ENCODE results near the gene NEXN. TPM values are rescaled to one million over a fixed set of nuclear protein-coding genes. Genes with fewer than 3 reads are reported as not detected.

NEXN gene
- total and polyA plus RNA-seq, 4 donors = 7.6 to 20.9 (median 12.5) TPM

DNA sequence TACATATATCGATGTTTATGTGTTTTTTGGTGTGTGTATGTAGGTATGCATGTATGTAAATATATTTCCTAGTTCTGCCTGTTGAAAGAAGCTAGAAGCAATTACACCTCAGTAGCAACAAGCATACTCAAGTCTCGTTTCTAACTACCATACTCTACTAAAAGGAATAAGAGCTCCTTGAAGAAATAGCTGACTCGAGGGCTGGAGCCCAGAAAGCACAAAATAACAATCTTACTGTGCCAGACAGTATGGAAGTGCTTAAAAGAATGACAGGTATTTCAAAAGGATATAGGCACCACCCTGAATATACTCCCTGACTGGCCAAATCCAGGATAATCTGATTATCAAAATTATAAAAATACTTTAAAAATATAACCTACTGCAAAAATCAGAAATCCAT is 67.3 kb downstream of the NEXN start:
- H3K27me3 ChIP-seq (ENCODE audit: control insufficient read depth in 3 of 3, insufficient read depth in 3 of 3, low read length in 2 of 3) = no peaks in the 10 kb centered on the region
- peaks cover 31 to 68% (median 60%) of the 10 kb centered on the region in 4 donors for H3K36me3 ChIP-seq (ENCODE audit: control insufficient read depth in 4 of 4, insufficient read depth in 4 of 4, low read length in 4 of 4)
- no peaks in the 10 kb centered on the region for H3K9me3 ChIP-seq (ENCODE audit: control insufficient read depth in 4 of 4, insufficient read depth in 3 of 4, low read length in 3 of 4)
- DNase-seq (no peak), ATAC-seq (ENCODE audit: insufficient read depth, low FRiP score) (no peak)
- TF ChIP-seq, protein P1, sequence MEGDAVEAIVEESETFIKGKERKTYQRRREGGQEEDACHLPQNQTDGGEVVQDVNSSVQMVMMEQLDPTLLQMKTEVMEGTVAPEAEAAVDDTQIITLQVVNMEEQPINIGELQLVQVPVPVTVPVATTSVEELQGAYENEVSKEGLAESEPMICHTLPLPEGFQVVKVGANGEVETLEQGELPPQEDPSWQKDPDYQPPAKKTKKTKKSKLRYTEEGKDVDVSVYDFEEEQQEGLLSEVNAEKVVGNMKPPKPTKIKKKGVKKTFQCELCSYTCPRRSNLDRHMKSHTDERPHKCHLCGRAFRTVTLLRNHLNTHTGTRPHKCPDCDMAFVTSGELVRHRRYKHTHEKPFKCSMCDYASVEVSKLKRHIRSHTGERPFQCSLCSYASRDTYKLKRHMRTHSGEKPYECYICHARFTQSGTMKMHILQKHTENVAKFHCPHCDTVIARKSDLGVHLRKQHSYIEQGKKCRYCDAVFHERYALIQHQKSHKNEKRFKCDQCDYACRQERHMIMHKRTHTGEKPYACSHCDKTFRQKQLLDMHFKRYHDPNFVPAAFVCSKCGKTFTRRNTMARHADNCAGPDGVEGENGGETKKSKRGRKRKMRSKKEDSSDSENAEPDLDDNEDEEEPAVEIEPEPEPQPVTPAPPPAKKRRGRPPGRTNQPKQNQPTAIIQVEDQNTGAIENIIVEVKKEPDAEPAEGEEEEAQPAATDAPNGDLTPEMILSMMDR (IDR thresholded peaks at IDR 0.05; ENCODE audit: control extremely low read depth, extremely low read depth) = no peak
- no peaks in the 10 kb centered on the region for H3K4me1 ChIP-seq (ENCODE audit: control insufficient read depth in 5 of 5, insufficient read depth in 5 of 5, low read length in 5 of 5)
- no peak overlapping the region for H3K27ac ChIP-seq (ENCODE audit: low read depth in 1 of 2, low read length in 1 of 2)
- no peak overlapping the region for H3K9ac ChIP-seq (ENCODE audit: insufficient read depth in 1 of 2, low read length in 2 of 2)
- WGBS, 2 donors = 73 to 89% methylated on average over 3 of the region's 3 CpGs
- no peak overlapping the region for H3K4me3 ChIP-seq

DNA sequence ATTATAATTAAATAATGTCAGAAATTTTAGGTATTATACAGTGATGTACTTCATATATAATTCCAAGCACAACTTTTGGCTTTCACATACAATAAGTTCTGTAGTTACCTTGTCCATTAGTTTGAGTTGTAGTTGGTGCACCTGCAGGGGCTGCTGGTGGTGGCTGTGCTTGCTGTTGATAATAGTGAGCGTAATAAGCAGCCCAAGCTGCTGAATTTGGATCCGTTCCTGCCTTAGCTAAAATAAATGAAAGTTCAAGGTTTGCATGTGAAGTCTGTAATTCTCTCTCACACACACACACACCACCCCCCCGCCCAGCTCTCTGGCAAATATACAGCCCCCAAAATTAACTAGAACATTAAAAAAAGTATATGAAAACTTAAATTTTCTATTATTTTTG is 68.0 kb downstream of the NEXN start:
- Histone ChIP-seq H3K36me3 (ENCODE audit: control insufficient read depth in 4 of 4, insufficient read depth in 4 of 4, low read length in 4 of 4) (peaks cover 33 to 73% (median 61%) of the 10 kb centered on the region in 4 donors), H3K9me3 (ENCODE audit: control insufficient read depth in 4 of 4, insufficient read depth in 3 of 4, low read length in 3 of 4) (no peaks in the 10 kb centered on the region), H3K4me1 (ENCODE audit: control insufficient read depth in 5 of 5, insufficient read depth in 5 of 5, low read length in 5 of 5) (no peaks in the 10 kb centered on the region), H3K27ac (ENCODE audit: low read depth in 1 of 2, low read length in 1 of 2) (no peak overlapping the region), H3K9ac (ENCODE audit: insufficient read depth in 1 of 2, low read length in 2 of 2) (no peak overlapping the region), H3K27me3 (ENCODE audit: control insufficient read depth in 3 of 3, insufficient read depth in 3 of 3, low read length in 2 of 3) (no peaks in the 10 kb centered on the region), H3K4me3 (no peak overlapping the region)
- DNase-seq (no peak), ATAC-seq (ENCODE audit: insufficient read depth, low FRiP score) (no peak)
- 92 to 94% methylated on average over 3 of the region's 3 CpGs for WGBS, 2 donors
- TF ChIP-seq, protein P1 (IDR thresholded peaks at IDR 0.05; ENCODE audit: control extremely low read depth, extremely low read depth) = no peak

DNA sequence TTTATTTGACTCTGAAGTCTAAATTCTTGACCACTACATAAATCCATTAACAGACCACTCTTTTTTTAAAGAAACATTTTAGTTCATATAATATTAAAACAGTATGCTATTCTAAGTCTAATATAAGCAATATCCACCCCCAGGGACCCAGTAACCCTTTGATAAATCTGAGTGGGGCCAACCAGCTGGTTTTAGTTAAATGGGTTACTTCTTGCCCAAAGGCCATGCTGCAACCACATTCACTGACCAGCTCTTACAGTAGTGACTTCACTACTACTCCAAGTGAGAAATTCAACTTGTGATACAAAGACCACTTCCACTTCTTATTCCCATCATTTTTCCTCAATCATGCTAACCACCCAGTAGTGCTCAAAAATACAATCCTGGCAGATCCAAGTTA is 70.0 kb downstream of the NEXN start:
- no peak overlapping the region for H3K4me3 ChIP-seq
- H3K36me3 ChIP-seq (ENCODE audit: control insufficient read depth in 4 of 4, insufficient read depth in 4 of 4, low read length in 4 of 4) = peaks cover 30 to 78% (median 63%) of the 10 kb centered on the region in 4 donors
- H3K27me3 ChIP-seq (ENCODE audit: control insufficient read depth in 3 of 3, insufficient read depth in 3 of 3, low read length in 2 of 3) = no peaks in the 10 kb centered on the region
- DNase-seq (no peak), ATAC-seq (ENCODE audit: insufficient read depth, low FRiP score) (no peak)
- no peak overlapping the region for H3K27ac ChIP-seq (ENCODE audit: low read depth in 1 of 2, low read length in 1 of 2)
- TF ChIP-seq, protein P1 (IDR thresholded peaks at IDR 0.05; ENCODE audit: control extremely low read depth, extremely low read depth) = no peak
- H3K9ac ChIP-seq (ENCODE audit: insufficient read depth in 1 of 2, low read length in 2 of 2) = no peak overlapping the region
- H3K4me1 ChIP-seq (ENCODE audit: control insufficient read depth in 5 of 5, insufficient read depth in 5 of 5, low read length in 5 of 5) = peaks cover 0 to 2% (median 0%) of the 10 kb centered on the region in 5 donors
- no peaks in the 10 kb centered on the region for H3K9me3 ChIP-seq (ENCODE audit: control insufficient read depth in 4 of 4, insufficient read depth in 3 of 4, low read length in 3 of 4)

DNA sequence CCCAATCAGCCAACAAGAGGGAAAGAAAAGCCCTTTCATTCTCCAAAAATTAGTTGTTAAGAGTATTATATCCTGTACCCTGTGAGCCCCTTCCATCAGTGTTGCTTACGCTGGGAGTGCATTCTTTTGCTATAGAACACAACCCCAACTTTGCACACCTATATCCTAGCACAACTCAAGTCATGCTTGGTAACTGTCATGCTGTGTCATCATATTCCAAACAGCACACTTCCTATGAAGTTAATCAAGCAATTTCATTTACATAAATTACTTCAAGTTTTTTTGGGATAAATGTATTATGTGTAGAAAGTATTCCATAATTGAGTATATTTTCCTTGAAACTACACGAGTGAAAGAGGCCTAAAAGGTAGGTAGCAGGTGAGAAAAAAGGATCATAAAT is 70.4 kb downstream of the NEXN start:
- Histone ChIP-seq H3K4me1 (ENCODE audit: control insufficient read depth in 5 of 5, insufficient read depth in 5 of 5, low read length in 5 of 5) (peaks cover 0 to 2% (median 0%) of the 10 kb centered on the region in 5 donors), H3K4me3 (no peak overlapping the region), H3K27ac (ENCODE audit: low read depth in 1 of 2, low read length in 1 of 2) (no peak overlapping the region), H3K9me3 (ENCODE audit: control insufficient read depth in 4 of 4, insufficient read depth in 3 of 4, low read length in 3 of 4) (no peaks in the 10 kb centered on the region), H3K27me3 (ENCODE audit: control insufficient read depth in 3 of 3, insufficient read depth in 3 of 3, low read length in 2 of 3) (no peaks in the 10 kb centered on the region), H3K9ac (ENCODE audit: insufficient read depth in 1 of 2, low read length in 2 of 2) (no peak overlapping the region), H3K36me3 (ENCODE audit: control insufficient read depth in 4 of 4, insufficient read depth in 4 of 4, low read length in 4 of 4) (peaks cover 29 to 83% (median 65%) of the 10 kb centered on the region in 4 donors)
- TF ChIP-seq, protein P1 (IDR thresholded peaks at IDR 0.05; ENCODE audit: control extremely low read depth, extremely low read depth) = no peak
- DNase-seq (no peak), ATAC-seq (ENCODE audit: insufficient read depth, low FRiP score) (no peak)
- WGBS, 2 donors = 94 to 99% methylated on average over 2 of the region's 2 CpGs

Measured in lung (tissue), 12 donors.